Measurements from ENCODE around the gene SMAD5.
A peak's percentile ranks its signal among the peaks of the same experiment; 100 is the strongest.

Gene SMAD5

DNA sequence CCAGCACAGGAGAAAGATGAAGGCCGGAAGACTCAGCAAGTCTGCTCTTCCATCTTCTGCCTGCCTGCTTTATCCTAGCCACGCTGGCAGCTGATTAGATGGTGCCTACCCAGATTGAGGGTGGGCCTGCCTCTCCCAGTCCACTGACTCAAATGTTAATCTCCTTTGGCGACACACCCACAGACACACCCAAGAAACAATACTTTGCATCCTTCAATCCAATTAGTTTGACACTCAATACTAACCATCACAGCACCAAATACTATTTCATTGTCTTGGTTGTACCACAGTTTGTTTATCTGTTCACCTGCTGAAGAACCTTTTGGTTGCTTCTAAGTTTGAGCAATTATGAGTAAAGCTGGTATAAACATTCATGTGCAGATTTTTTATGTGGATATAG is 36.6 kb downstream of the SMAD5 start:
- H2AFZ ChIP-seq (ENCODE audit: low read depth, low read length), result no peak overlapping the region
- H3K23ac ChIP-seq (ENCODE audit: low read length in 2 of 2), result no peak overlapping the region
- H3K4me2 ChIP-seq (ENCODE audit: low read length, poor library complexity, severe bottlenecking), result no peak overlapping the region
- 99% methylated on average over 3 of the region's 3 CpGs for WGBS
- H3K27ac ChIP-seq (ENCODE audit: low read length, poor library complexity, severe bottlenecking), result no peak overlapping the region
- no peak overlapping the region for H2BK15ac ChIP-seq (ENCODE audit: low read depth, poor library complexity, severe bottlenecking)
- H3K4me3 ChIP-seq (ENCODE audit: insufficient read depth in 1 of 2, low read depth in 1 of 2, low read length in 2 of 2), result no peak overlapping the region
- H3K9ac ChIP-seq (ENCODE audit: low read length), result no peak overlapping the region
- no peak for DNase-seq
- no peaks in the 10 kb centered on the region for H3K27me3 ChIP-seq (ENCODE audit: control insufficient read depth in 1 of 2, insufficient read depth in 1 of 2, low read length in 2 of 2)
- H3K36me3 ChIP-seq (ENCODE audit: control insufficient read depth in 1 of 2, insufficient read depth in 2 of 2, low read depth in 1 of 2, low read length in 2 of 2), result peaks cover 8 to 75% of the 10 kb centered on the region in 2 experiments
- no peak overlapping the region for H2AK5ac ChIP-seq (ENCODE audit: low read length, severe bottlenecking)
- no peak overlapping the region for H3K14ac ChIP-seq (ENCODE audit: low read length in 2 of 2)
- H3K9me3 ChIP-seq (ENCODE audit: control insufficient read depth, low read length), result no peaks in the 10 kb centered on the region
- no peak overlapping the region for H3K4ac ChIP-seq (ENCODE audit: low read depth in 1 of 2, low read length in 2 of 2)
- H4K8ac ChIP-seq (ENCODE audit: low read length), result no peak overlapping the region
- no peak overlapping the region for H2BK120ac ChIP-seq (ENCODE audit: low read depth, low read length)
- no peaks in the 10 kb centered on the region for H3K4me1 ChIP-seq (ENCODE audit: control insufficient read depth, insufficient read depth, low read depth, low read length)
- no peak overlapping the region for H2BK12ac ChIP-seq (ENCODE audit: low read length in 2 of 2)
- H4K91ac ChIP-seq (ENCODE audit: low read length), result no peak overlapping the region
- H3K18ac ChIP-seq (ENCODE audit: low read depth in 1 of 2, low read length in 2 of 2), result no peak overlapping the region
- no peak overlapping the region for H2BK5ac ChIP-seq (ENCODE audit: low read depth, low read length, poor library complexity, severe bottlenecking)
- H3K79me1 ChIP-seq (replicated peaks; ENCODE audit: low read length, poor library complexity, severe bottlenecking), result peaks cover 12% of the 10 kb centered on the region

DNA sequence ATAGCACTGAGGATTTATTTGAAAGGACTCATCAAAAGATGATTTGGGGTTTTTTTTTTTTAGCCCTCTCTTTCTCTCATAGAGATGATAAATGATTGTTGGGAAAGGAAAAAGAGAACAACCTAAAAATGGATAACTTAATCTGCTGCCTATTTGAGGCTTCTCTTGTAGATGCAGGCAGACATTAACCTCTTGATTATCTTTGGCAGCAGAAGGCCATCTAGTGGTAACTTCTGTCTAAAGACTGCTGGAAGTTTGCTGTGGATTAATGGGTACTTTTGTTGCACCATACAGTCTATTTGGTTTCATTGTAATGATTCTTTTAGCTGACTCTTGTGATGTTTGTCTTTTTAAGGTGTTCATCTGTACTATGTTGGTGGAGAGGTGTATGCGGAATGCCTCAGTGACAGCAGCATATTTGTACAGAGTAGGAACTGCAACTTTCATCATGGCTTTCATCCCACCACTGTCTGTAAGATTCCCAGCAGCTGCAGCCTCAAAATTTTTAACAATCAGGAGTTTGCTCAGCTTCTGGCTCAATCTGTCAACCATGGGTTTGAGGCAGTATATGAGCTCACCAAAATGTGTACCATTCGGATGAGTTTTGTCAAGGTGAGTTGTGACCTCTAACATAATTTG is 41.5 kb downstream of the SMAD5 start:
- Histone ChIP-seq H3K27ac (ENCODE audit: low read length, poor library complexity, severe bottlenecking) (no peak overlapping the region), H3K18ac (ENCODE audit: low read depth in 1 of 2, low read length in 2 of 2) (no peak overlapping the region), H3K27me3 (ENCODE audit: control insufficient read depth in 1 of 2, insufficient read depth in 1 of 2, low read length in 2 of 2) (no peaks in the 10 kb centered on the region), H2AK5ac (ENCODE audit: low read length, severe bottlenecking) (no peak overlapping the region), H3K9me3 (ENCODE audit: control insufficient read depth, low read length) (no peaks in the 10 kb centered on the region), H3K4me1 (ENCODE audit: control insufficient read depth, insufficient read depth, low read depth, low read length) (no peaks in the 10 kb centered on the region), H2BK12ac (ENCODE audit: low read length in 2 of 2) (no peak overlapping the region), H3K23ac (ENCODE audit: low read length in 2 of 2) (no peak overlapping the region), H4K91ac (ENCODE audit: low read length) (no peak overlapping the region), H4K8ac (ENCODE audit: low read length) (no peak overlapping the region), H3K4ac (ENCODE audit: low read depth in 1 of 2, low read length in 2 of 2) (no peak overlapping the region), H3K4me2 (ENCODE audit: low read length, poor library complexity, severe bottlenecking) (no peak overlapping the region), H2BK5ac (ENCODE audit: low read depth, low read length, poor library complexity, severe bottlenecking) (peak overlapping the region; percentile 44), H2BK15ac (ENCODE audit: low read depth, poor library complexity, severe bottlenecking) (no peak overlapping the region), H2BK120ac (ENCODE audit: low read depth, low read length) (no peak overlapping the region), H3K4me3 (ENCODE audit: insufficient read depth in 1 of 2, low read depth in 1 of 2, low read length in 2 of 2) (no peak overlapping the region), H3K14ac (ENCODE audit: low read length in 2 of 2) (no peak overlapping the region), H3K79me1 (replicated peaks; ENCODE audit: low read length, poor library complexity, severe bottlenecking) (peaks cover 11% of the 10 kb centered on the region), H2AFZ (ENCODE audit: low read depth, low read length) (no peak overlapping the region), H3K9ac (ENCODE audit: low read length) (no peak overlapping the region), H3K36me3 (ENCODE audit: control insufficient read depth in 1 of 2, insufficient read depth in 2 of 2, low read depth in 1 of 2, low read length in 2 of 2) (peaks cover 4 to 78% of the 10 kb centered on the region in 2 experiments)
- peak; percentile 71 for DNase-seq
- 95% methylated on average over 2 of the region's 2 CpGs for WGBS

DNA sequence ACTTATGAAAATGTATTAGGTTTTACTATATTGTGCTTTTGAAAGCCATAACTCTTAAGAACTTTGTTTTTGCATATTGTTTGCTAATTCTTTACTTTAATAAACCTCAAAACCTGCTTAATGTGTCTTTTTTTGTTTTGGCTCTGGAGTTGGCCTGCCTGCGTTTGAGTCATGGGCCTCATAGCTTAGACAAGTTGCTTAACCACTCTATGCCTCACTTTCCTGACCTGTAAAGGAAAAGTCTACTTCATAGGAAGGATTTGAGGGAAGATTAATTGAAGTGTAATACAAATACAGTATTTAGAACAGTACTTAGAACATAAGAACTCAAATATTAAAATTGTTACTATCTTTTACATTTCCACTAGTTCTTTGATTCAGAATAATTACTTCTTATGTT is 50.0 kb downstream of the SMAD5 start:
- H3K4me3 ChIP-seq (ENCODE audit: insufficient read depth in 1 of 2, low read depth in 1 of 2, low read length in 2 of 2), result no peak overlapping the region

DNA sequence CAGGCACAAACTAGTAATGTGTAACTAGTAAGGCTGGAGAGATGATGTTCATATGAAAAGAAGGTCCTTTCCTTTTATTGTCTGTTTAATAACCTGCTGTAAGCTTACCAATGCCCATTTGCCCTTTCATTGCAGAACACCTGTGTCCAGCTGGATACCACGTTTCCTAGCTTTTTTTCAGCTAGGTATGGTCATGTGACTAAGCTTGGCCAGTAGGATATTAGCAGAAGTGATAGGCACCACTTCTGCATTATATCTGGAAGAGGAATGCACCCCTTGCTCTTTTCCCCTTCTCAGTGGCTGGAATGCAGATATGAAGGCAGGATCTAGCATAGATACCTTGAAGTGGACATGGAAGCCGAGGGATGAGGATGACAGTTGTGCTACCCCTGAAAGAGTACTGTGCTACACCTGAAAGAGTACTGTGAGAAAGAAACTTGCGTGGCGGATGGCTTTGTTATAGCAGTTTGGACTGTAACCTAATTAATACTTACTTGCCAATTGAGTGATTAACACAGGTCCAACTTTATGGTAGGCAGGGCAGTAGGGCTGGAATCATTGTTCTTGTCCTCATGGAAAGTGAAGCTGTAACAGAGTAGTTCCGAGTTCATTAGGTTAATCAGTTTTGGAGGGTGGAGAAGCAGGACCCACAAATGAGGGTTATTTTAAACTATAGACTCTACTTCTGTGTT is 53.5 kb downstream of the SMAD5 start:
- Histone ChIP-seq H3K9ac (ENCODE audit: low read length) (no peak overlapping the region), H3K27me3 (ENCODE audit: control insufficient read depth in 1 of 2, insufficient read depth in 1 of 2, low read length in 2 of 2) (peaks cover 9 to 16% of the 10 kb centered on the region in 2 experiments), H2AFZ (ENCODE audit: low read depth, low read length) (no peak overlapping the region), H2BK5ac (ENCODE audit: low read depth, low read length, poor library complexity, severe bottlenecking) (no peak overlapping the region), H2AK5ac (ENCODE audit: low read length, severe bottlenecking) (no peak overlapping the region), H4K91ac (ENCODE audit: low read length) (no peak overlapping the region), H3K23ac (ENCODE audit: low read length in 2 of 2) (no peak overlapping the region), H3K4me2 (ENCODE audit: low read length, poor library complexity, severe bottlenecking) (no peak overlapping the region), H3K27ac (ENCODE audit: low read length, poor library complexity, severe bottlenecking) (no peak overlapping the region), H3K36me3 (ENCODE audit: control insufficient read depth in 1 of 2, insufficient read depth in 2 of 2, low read depth in 1 of 2, low read length in 2 of 2) (peaks cover 13 to 42% of the 10 kb centered on the region in 2 experiments), H3K4me3 (ENCODE audit: insufficient read depth in 1 of 2, low read depth in 1 of 2, low read length in 2 of 2) (no peak overlapping the region), H3K4me1 (ENCODE audit: control insufficient read depth, insufficient read depth, low read depth, low read length) (no peaks in the 10 kb centered on the region), H3K18ac (ENCODE audit: low read depth in 1 of 2, low read length in 2 of 2) (no peak overlapping the region), H3K79me1 (replicated peaks; ENCODE audit: low read length, poor library complexity, severe bottlenecking) (peaks cover 3% of the 10 kb centered on the region), H3K14ac (ENCODE audit: low read length in 2 of 2) (no peak overlapping the region), H3K4ac (ENCODE audit: low read depth in 1 of 2, low read length in 2 of 2) (no peak overlapping the region), H2BK120ac (ENCODE audit: low read depth, low read length) (no peak overlapping the region), H2BK12ac (ENCODE audit: low read length in 2 of 2) (no peak overlapping the region), H3K9me3 (ENCODE audit: control insufficient read depth, low read length) (no peaks in the 10 kb centered on the region), H2BK15ac (ENCODE audit: low read depth, poor library complexity, severe bottlenecking) (no peak overlapping the region), H4K8ac (ENCODE audit: low read length) (no peak overlapping the region)
- WGBS, result 92% methylated on average over 5 of the region's 5 CpGs
- DNase-seq, result no peak

More for the DNA sequence above, 50.0 kb downstream of the SMAD5 start:
- no peak overlapping the region for H3K18ac ChIP-seq (ENCODE audit: low read depth in 1 of 2, low read length in 2 of 2)
- DNase-seq, result peak; percentile 10
- H3K9me3 ChIP-seq (ENCODE audit: control insufficient read depth, low read length), result no peaks in the 10 kb centered on the region
- H2BK5ac ChIP-seq (ENCODE audit: low read depth, low read length, poor library complexity, severe bottlenecking), result no peak overlapping the region
- WGBS, result 100% methylated on average over 1 of the region's 1 CpG
- no peak overlapping the region for H2BK120ac ChIP-seq (ENCODE audit: low read depth, low read length)
- no peak overlapping the region for H4K91ac ChIP-seq (ENCODE audit: low read length)
- H2AFZ ChIP-seq (ENCODE audit: low read depth, low read length), result no peak overlapping the region
- no peak overlapping the region for H3K23ac ChIP-seq (ENCODE audit: low read length in 2 of 2)
- no peaks in the 10 kb centered on the region for H3K4me1 ChIP-seq (ENCODE audit: control insufficient read depth, insufficient read depth, low read depth, low read length)
- H3K14ac ChIP-seq (ENCODE audit: low read length in 2 of 2), result no peak overlapping the region
- H2AK5ac ChIP-seq (ENCODE audit: low read length, severe bottlenecking), result no peak overlapping the region
- H3K4me2 ChIP-seq (ENCODE audit: low read length, poor library complexity, severe bottlenecking), result no peak overlapping the region
- H3K9ac ChIP-seq (ENCODE audit: low read length), result no peak overlapping the region
- no peak overlapping the region for H3K27ac ChIP-seq (ENCODE audit: low read length, poor library complexity, severe bottlenecking)
- no peak overlapping the region for H2BK12ac ChIP-seq (ENCODE audit: low read length in 2 of 2)
- H4K8ac ChIP-seq (ENCODE audit: low read length), result no peak overlapping the region
- no peak overlapping the region for H2BK15ac ChIP-seq (ENCODE audit: low read depth, poor library complexity, severe bottlenecking)
- H3K27me3 ChIP-seq (ENCODE audit: control insufficient read depth in 1 of 2, insufficient read depth in 1 of 2, low read length in 2 of 2), result no peaks in the 10 kb centered on the region
- H3K4ac ChIP-seq (ENCODE audit: low read depth in 1 of 2, low read length in 2 of 2), result no peak overlapping the region
- H3K36me3 ChIP-seq (ENCODE audit: control insufficient read depth in 1 of 2, insufficient read depth in 2 of 2, low read depth in 1 of 2, low read length in 2 of 2), result peaks cover 6 to 53% of the 10 kb centered on the region in 2 experiments
- H3K79me1 ChIP-seq (replicated peaks; ENCODE audit: low read length, poor library complexity, severe bottlenecking), result peaks cover 4% of the 10 kb centered on the region

Measured in mesenchymal stem cell (in vitro differentiated cells and primary cell).